ENCODE measurements around the gene GBP7. TPM values are rescaled to one million over a fixed set of nuclear protein-coding genes. Genes with fewer than 3 reads are reported as not detected.

GBP7 gene
- total RNA-seq, 1 donor: not detected

DNA sequence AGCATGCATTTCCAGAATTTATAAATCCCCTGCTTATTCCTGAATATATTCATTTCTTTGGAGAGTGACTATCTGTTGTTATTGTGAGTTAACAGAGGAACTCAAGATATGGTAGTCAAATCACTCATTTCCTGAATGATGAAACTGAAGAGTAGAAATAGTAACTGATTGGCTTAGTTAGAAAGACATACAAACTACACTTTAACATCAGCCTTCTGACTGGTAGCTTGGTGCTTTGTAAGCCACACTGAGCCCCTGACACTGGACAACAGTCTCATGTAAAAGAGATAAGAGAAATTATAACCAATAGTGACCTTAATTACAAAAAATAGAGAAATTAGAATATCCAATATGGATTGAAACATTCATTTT lies 4.8 kb downstream of the GBP7 start:
- no peak overlapping the region for H3K4me3 ChIP-seq (ENCODE audit: low read depth, low read length)
- no peak for DNase-seq (ENCODE audit: low read depth)
- TF ChIP-seq, protein P1, sequence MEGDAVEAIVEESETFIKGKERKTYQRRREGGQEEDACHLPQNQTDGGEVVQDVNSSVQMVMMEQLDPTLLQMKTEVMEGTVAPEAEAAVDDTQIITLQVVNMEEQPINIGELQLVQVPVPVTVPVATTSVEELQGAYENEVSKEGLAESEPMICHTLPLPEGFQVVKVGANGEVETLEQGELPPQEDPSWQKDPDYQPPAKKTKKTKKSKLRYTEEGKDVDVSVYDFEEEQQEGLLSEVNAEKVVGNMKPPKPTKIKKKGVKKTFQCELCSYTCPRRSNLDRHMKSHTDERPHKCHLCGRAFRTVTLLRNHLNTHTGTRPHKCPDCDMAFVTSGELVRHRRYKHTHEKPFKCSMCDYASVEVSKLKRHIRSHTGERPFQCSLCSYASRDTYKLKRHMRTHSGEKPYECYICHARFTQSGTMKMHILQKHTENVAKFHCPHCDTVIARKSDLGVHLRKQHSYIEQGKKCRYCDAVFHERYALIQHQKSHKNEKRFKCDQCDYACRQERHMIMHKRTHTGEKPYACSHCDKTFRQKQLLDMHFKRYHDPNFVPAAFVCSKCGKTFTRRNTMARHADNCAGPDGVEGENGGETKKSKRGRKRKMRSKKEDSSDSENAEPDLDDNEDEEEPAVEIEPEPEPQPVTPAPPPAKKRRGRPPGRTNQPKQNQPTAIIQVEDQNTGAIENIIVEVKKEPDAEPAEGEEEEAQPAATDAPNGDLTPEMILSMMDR (IDR thresholded peaks at IDR 0.05; ENCODE audit: insufficient read depth, low read depth, low read length): no peak

DNA sequence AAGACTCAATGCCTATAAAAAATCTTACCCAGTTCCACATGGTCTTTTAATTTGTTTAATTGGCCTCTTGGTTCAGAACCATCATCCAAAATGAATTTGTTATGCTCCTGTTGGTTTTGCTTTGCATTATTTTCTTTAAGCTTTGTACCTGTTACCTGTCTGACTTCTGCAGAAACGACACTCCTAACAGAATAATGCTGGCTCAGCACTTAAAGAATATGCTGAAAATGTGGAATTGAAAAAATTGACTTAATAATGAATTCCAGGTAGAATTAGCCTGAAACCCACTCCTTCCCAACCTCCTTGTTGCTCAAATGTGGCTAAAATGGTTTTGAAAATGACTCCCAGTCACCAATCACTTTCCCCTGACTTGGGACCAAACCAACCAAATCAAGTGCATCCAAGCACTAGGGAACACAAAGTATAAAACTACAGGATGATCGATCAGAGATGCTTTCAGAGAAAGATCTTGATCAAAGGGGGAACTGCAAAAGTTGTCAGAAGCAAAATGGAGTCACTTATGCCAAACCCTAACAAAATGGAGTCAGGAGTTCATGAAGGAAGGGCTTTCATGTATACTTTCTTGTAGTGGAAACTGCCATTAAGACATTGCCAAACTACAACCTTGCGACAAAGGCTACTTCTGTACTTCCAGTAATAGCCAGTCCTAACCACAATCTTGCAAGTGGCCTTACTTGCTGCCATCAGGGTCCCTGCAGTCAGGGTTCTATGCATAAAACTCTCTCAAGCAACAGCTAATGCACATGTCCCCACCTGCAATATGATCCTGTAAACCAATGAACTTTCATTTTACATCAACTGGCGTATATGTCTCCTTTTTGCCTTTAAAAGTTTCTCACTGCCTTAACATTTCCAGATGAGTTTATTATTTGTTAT lies 5.4 kb downstream of the GBP7 start:
- no peak overlapping the region for H3K4me3 ChIP-seq (ENCODE audit: low read depth, low read length)
- TF ChIP-seq, protein P1 (IDR thresholded peaks at IDR 0.05; ENCODE audit: insufficient read depth, low read depth, low read length): no peak
- DNase-seq (ENCODE audit: low read depth): no peak

DNA sequence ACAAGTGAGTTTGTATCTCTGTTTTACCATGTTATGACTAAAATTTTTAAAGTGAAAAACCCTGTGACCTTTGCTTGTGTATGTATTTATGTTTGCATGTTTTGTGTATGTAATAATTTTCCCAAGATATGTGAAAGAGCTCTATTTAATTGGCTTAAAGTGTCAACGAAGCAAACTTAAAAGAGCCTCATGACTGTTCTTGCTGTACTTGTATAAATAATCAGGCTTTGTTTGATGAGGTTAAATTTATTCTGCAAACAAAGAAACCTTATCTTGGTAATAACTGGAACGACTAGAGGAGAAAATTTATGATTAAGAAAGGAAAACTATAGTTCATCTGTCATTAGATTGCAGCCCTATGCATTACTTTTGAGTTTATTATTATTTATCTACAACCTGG lies 6.6 kb downstream of the GBP7 start:
- no peak for DNase-seq (ENCODE audit: low read depth)
- TF ChIP-seq, protein P1 (IDR thresholded peaks at IDR 0.05; ENCODE audit: insufficient read depth, low read depth, low read length): no peak
- no peak overlapping the region for H3K4me3 ChIP-seq (ENCODE audit: low read depth, low read length)

DNA sequence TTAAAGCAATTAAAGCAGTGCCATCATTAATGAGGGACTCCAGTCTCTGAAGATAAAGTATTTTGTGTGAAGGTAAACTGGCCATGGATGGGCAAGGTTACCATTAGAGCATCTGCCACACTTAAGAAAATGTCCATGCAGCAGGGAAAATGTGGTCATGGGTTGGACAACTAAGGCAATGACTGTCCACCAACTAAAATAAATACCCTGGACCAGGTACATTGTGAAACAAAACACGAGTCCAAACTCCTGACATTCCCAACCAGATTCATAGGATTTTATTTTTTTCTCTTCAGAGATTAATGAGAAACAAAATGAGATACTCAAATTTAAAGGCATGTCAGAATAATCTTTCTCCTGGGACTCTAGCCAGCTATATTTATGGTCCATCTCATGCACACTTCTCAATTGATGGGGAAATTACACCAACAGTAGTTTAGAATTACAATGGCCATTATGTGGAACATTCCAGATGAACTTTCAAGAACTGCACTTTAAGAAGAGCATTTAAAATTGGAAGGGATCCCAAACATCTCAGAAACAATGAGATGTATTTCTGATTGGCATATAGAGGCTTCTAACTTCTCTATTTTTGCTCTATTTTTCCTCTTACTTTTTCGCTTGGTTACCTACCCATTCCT lies 8.1 kb downstream of the GBP7 start:
- DNase-seq (ENCODE audit: low read depth): no peak
- no peak overlapping the region for H3K4me3 ChIP-seq (ENCODE audit: low read depth, low read length)

DNA sequence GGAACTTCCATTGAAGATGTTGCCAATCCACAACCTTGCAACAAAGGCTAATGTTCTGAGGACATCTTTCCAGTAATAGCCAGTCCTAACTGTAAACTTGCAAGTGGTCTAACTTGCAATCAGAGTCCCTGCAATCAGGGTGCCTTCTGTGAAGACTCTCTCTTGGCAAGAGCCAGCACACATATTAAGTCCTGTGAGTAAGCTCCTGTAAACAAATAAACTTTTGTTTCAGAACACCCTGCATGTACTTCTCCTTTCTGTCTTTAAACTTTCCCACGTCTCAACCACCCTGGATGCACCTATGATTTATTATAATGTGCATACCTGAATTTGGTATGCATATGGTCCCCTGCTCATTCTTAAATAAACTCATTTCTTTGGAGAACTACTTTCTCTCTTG lies 9.1 kb downstream of the GBP7 start:
- TF ChIP-seq, protein P1 (IDR thresholded peaks at IDR 0.05; ENCODE audit: insufficient read depth, low read depth, low read length): no peak
- no peak overlapping the region for H3K4me3 ChIP-seq (ENCODE audit: low read depth, low read length)
- DNase-seq (ENCODE audit: low read depth): no peak

More for the DNA sequence above, 8.1 kb downstream of the GBP7 start:
- TF ChIP-seq, protein P1 (IDR thresholded peaks at IDR 0.05; ENCODE audit: insufficient read depth, low read depth, low read length): no peak

DNA sequence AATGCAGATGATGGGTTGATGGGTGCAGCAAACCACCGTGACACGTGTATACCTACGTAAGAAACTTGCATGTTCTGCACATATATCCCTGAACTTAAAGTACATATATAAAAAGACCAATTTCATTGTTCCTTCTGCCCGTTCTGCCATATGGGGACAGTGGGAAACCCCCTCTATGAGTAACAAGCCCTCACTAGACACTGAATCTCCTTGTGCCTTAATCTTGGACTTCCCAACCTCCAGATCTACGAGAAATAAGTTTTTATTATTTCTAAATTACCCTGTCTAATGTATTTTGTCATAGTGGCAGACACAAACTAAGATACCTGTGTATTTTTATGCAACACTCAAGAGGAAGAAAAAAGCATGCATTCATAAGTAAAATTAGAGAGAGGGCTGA lies 10.0 kb downstream of the GBP7 start:
- DNase-seq (ENCODE audit: low read depth): no peak
- no peak overlapping the region for H3K4me3 ChIP-seq (ENCODE audit: low read depth, low read length)
- TF ChIP-seq, protein P1 (IDR thresholded peaks at IDR 0.05; ENCODE audit: insufficient read depth, low read depth, low read length): no peak

All from fibroblast of villous mesenchyme (primary cell).